IPS-NIHi11 (cell line): ENCODE results near the gene CDX1.

Experiments
- DNase-seq: peaks from one replicate; pipeline ENCODE4 v3.0.0; 2012; ENCODE audit warnings: mixed read lengths, low spot score

Gene CDX1

DNA sequence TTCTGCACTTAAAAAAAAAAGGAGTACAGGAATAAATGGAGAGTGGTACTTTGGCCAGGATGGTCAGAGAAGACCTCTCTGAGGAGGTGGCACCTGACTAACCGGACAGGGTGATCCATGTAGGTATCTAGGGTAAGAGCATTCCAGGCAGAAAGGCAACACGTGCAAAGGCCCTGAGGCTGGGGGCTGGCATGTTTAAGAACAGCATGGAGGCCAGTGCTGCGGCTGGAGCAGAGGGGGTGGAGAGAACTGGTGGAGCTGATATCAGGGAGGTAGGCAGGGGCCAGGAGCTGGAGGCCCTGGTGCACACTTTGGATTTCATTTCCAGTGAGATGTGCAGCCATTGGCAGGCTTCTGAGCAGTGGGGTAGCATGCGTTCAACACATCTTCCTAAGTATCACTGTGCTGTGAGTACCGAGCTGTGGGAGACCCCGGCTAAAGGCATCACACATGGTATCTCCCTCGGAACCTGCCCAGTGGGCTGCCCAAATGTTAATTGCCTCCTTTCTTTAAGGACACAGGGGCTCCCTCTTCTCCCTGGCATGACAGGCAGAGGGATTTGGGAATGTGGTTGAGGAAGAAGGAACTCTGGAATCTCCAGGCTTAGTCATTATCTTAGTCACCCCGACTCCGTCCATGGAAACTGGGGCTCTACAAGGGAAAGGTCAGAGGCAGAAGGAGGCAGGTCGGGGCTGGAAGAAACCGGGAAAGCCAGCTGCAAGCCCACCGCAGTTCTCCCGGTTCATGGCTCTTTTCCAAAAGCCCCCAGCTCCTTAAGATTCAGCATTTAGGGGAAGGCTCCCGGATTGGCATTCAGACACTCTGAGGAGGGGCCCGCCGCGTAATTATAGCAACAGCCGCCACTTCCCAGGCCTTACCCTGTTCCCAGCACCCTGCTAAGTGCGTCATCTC is 41.9 kb downstream of the CDX1 start:
- DNase-seq, result no peak

DNA sequence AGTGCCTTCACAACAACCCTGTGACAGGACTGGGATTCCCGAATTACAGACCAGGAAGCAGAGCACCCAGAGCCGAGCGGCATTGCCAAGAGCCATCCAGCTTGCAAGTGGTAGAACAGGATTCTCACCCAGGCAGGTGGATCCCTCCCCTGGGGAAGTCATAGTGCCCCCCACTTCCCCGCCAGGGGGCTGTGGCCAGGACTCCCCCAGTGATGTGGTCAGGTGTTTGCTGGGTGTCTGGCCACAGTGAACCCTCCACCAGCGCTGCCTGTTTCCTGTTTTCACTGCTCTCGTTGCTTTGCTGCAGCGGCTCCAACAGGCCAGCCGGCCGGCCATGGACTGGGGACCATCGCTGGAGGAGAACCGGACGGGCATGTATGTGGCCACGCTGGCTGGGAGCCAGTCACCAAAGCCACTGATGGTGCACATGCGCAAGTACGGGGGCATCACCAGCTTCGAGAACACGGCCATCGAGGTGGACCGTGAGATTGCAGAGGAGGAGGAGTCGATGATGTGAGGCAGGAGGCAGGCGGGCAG is 42.6 kb downstream of the CDX1 start:
- DNase-seq, result no peak

- no peak for DNase-seq
Measured at GRCh38 chr5:150210644-150211043, 44.1 kb downstream of the CDX1 start.

GRCh38 chr5:150211156-150212030 is 44.8 kb downstream of the CDX1 start:
- DNase-seq, result peak; percentile 87

DNA sequence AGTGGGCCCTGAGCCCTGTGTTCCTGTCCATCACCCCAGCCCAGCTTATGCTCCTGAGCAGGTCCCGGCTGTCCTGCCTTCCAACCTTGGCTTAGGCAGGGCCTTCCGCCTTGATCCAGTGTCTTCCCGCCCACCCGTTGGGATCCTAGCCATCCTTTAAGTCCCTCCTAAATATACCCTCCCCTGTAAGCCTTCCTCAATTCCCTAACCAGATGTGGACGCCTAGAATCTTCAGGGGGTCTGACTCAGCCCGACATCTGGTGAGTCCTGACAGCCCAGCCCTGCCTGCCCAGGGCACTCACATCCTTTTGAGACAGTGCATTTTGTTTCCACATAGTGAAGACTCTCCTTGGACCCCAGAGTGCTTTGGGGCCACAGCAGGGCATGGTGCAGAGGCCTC is 47.0 kb downstream of the CDX1 start:
- DNase-seq, result no peak

DNA sequence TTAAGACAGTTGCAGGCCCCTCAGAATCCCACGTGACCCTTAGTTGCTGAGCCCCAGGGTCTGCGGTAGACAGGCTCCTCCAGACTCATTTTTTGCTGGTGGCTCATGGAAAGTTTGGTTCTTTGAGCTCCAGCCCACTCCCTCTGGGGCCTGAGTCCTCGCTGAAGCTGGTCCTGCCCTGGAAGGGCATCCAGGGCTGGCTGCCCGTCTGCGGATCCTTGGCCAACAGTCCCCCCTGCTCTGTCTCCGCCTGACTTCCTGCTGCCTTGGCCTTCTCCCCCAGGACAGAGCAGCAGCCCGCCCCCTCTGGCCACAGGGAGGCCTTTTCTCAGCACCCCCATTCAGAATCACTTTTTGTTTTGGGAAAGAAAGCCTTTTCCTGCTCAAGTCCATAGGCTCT is 47.7 kb downstream of the CDX1 start:
- DNase-seq, result no peak

- no peak for DNase-seq
Measured at GRCh38 chr5:150215979-150216944, 49.7 kb downstream of the CDX1 start.

- no peak for DNase-seq
Measured at GRCh38 chr5:150217038-150217437, 50.5 kb downstream of the CDX1 start.

DNA sequence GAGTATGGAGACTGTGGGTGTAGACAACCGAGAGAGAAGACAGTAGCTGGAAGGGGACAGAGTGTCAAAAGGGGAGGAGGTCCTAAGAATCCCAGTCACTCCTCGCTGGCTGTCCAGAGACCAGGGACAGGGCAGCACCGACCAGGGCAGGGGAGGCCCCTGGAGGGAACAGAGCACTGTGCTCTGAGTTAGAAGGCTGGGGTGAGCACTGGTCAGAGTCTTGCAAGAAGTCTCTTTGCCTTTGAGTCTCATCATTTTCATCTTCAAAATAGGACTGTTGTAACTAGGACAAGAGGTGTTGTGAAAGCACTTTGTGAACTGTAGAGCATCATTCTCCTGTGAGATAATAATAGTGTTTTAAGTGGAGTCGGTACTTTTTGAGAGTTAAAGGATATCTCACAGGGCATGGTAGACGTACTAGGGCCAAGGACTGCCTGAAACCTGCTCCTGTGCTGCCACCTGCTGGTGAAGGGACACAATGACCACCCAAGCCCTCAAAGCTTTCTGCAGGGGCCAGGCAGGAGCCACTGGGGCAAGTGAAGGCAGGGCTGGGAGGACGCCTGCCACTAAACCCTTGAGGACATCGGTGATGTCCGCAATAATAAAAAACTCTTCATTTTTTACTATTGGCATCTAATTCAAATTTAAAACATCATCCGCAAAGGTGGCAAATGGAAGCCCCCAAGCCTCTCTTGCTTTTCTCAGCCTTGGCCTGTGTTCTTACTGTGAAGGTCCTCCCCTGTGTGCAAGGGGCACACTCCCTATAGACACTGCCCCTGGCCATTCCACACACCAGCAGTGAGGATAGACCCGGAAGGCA is 51.5 kb downstream of the CDX1 start:
- DNase-seq, result peak; percentile 91

- DNase-seq, result no peak
Measured at GRCh38 chr5:150218693-150219035, 52.1 kb downstream of the CDX1 start.

DNA sequence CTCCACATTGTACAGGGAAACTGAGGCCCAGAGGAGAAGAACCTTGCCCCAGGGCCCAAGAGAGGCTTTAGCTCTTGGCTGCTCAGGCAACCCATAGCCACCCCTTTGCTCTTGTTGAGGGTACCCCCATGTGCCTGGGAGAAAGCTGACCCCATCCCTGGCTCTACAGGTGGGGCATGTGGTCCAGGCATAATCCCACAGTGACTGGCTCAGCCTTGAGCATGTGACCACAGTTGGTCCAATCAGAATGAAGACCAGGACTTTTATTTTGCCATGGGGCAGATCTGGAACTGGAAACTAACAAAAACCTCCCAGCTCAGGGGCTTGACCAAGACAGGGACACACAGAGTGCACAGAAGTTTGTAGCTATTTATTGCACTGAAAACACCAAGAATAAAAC is 52.6 kb downstream of the CDX1 start:
- DNase-seq, result peak; percentile 67

- no peak for DNase-seq
Measured at GRCh38 chr5:150219861-150220260, 53.3 kb downstream of the CDX1 start.

- DNase-seq, result no peak
Measured at GRCh38 chr5:150221471-150221870, 54.9 kb downstream of the CDX1 start.

GRCh38 chr5:150222906-150223305 is 56.3 kb downstream of the CDX1 start:
- no peak for DNase-seq

- DNase-seq, result no peak
Measured at GRCh38 chr5:150223474-150223873, 56.9 kb downstream of the CDX1 start.

GRCh38 chr5:150224483-150225027 is 58.0 kb downstream of the CDX1 start:
- DNase-seq, result no peak

DNA sequence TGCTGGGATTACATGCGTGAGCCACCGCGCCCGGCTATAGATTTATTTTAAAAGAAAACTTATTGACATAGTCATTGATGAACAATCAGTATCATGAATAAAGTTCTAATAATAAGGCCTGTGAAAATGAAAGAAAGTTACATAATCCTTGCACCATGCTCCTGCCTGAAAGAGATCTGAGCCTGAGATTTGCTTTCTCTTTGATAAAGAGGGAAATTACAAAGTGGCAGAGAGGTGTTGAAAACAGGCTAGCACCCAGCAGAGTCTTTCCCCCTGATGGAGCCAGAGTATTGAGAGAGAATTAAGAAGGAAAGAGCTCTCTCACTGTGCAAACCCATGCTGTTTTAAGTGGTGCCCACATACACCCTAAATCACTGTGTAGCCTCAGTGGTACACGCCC is 60.5 kb downstream of the CDX1 start:
- DNase-seq, result no peak

DNA sequence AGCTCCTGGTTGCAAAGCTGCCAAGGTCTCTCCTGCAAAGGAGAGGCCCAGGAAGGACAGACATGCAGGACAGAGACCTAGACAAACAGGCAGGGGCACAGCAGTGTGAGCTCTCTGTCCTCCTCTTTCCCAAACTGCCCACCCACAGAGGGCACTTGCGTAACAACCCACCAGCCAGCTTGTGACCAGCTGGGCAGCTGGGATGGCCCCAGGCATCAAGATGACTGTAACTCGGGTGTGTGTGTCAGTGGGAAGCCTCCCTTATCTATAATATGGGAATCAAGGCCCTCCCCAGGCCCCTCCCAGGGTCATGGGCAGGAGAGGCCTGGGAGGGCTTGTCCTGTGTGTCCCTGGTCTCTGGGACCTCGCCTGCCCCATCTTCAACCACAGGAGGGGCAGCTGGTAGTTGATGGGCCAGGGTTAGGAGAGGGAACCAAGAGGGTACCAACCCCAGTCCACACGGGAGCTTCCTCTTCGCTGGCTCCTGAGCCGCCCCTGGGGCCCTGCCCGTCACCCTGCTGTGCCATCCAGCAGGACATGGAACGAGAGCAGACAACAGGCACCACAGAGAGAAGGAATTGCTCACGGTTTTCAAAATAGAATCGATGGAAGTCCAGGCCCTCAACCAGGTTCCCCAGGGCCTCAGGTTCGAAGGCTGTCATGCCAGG is 61.2 kb downstream of the CDX1 start:
- no peak for DNase-seq

- no peak for DNase-seq
Measured at GRCh38 chr5:150229571-150229970, 63.0 kb downstream of the CDX1 start.

DNA sequence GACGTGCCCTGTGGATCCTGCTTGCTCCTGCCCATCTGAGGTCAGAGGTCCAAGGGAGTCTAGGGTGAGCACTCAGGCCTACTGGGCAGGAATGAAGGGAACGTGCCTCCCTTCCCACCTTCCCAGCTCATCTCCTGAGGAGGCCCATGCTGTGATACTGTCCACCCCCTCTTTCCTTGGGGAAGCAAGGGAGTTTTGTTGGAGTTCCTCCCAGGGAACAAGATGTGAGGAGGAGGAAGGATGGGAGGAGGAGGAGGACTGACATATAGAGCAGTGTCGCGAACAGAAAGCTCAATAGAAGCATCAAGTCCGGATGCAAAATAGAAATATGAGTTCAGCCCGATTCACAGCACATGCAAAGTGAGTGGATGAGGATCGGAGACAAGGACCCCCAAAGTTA is 64.3 kb downstream of the CDX1 start:
- no peak for DNase-seq
